Measurements from ENCODE around the gene ERCC6. TPM values are rescaled to one million over a fixed set of nuclear protein-coding genes. Genes with fewer than 3 reads are reported as not detected.

ERCC6 gene
- total and polyA plus RNA-seq, 10 of the 15 experiments (the other 5 are each of a cell fraction or from before 2014, with no cell fraction given), result 4.3 to 15.6 (median 7.8) TPM

DNA sequence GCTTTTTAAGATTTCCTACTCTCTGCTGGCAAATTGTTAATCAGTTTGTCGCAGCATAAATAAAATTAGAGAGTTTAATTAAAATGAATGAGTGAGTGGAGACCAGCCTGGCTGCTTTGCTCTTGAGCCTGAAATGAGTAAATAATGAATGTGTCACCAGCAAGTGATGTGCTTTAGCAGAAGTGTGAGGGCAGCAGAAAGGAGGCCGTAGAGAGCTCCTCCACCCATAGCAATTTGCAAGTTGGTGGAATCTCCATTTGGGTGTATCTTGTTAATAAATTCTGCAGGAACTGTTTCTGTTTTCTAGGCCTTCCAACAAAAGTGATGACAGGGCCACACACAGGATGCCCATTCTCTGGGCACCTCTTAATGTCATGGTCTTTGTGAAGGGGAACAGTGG, 18.8 kb upstream of the ERCC6 start:
- Histone ChIP-seq H3K27ac (ENCODE audit: control insufficient read depth, insufficient read depth) (no peak overlapping the region), H3K4me3 (no peak overlapping the region), H4K20me1 (ENCODE audit: control insufficient read depth, insufficient read depth) (no peaks in the 10 kb centered on the region), H3K9ac (ENCODE audit: control insufficient read depth, insufficient read depth, low read length) (no peak overlapping the region), H3K79me2 (ENCODE audit: control insufficient read depth, insufficient read depth, low read length) (no peaks in the 10 kb centered on the region), H3K4me2 (ENCODE audit: control insufficient read depth, insufficient read depth) (no peak overlapping the region), H3K9me3 (replicated peaks; ENCODE audit: control insufficient read depth, insufficient read depth, low read length) (no peaks in the 10 kb centered on the region), H3K4me1 (ENCODE audit: control insufficient read depth, insufficient read depth, low read length) (peaks cover 7% of the 10 kb centered on the region), H3K36me3 (ENCODE audit: control insufficient read depth in 2 of 2, insufficient read depth in 2 of 2, low read length in 1 of 2) (no peaks in the 10 kb centered on the region), H2AFZ (ENCODE audit: control insufficient read depth, low read depth, low read length) (no peak overlapping the region), H3K27me3 (replicated peaks in 1 of 2; ENCODE audit: control insufficient read depth in 2 of 2, insufficient read depth in 2 of 2, low read length in 1 of 2) (no peaks in the 10 kb centered on the region)
- in situ Hi-C loops (cut with MboI) (no loop called here), intact Hi-C loops (cut with micrococcal nuclease; ENCODE audit: unreplicated experiment) (no loop called here)
- POLR2A ChIA-PET, result no interaction called here
- no peak for DNase-seq (ENCODE audit: low read depth, low spot score)
- SMC1A ChIA-PET (ENCODE audit: uncharacterized antibody, unreplicated experiment), result no interaction called here
- RAD21 ChIA-PET (ENCODE audit: unreplicated experiment), result no interaction called here
- CTCF ChIA-PET, result interaction anchor here (1.4 kb wide), 1 partner anchor 32 kb away, joined by 4 read pairs; no protein-coding TSS in a partner anchor
- no peak for ATAC-seq
- 22% methylated on average over 2 of the region's 2 CpGs for WGBS (ENCODE audit: insufficient coverage, insufficient replicate concordance, low lambda C conversion rate, missing lambda C conversion rate)
- BruUV-seq (replicated peaks), result no TSS peak
- FAIRE-seq, result no peak
- TF ChIP-seq SIX5 (IDR thresholded peaks at IDR 0.05; ENCODE audit: low read depth, low read length, severe bottlenecking) (no peak), GABPA (IDR thresholded peaks at IDR 0.05; ENCODE audit: low read depth) (no peak), MTA2 (IDR thresholded peaks at IDR 0.05; ENCODE audit: low read depth) (no peak), ETV6 (conservative IDR thresholded peaks at IDR 0.05 in 1 of 2, IDR thresholded peaks at IDR 0.05 in 1 of 2; ENCODE audit: borderline replicate concordance in 1 of 2, low read depth in 1 of 2) (no peak), POLR2AphosphoS5 (IDR thresholded peaks at IDR 0.05; ENCODE audit: low read length) (no peak), GATAD2B (conservative IDR thresholded peaks at IDR 0.05; ENCODE audit: low read depth) (no peak), KDM1A (IDR thresholded peaks at IDR 0.05; ENCODE audit: borderline replicate concordance) (no peak), MYC (IDR thresholded peaks at IDR 0.05; ENCODE audit: insufficient read depth, insufficient read length, insufficient replicate concordance, low read length, severe bottlenecking) (no peak), RUNX3 (IDR thresholded peaks at IDR 0.05; ENCODE audit: low read length) (no peak)
- TF ChIP-seq, protein P1, sequence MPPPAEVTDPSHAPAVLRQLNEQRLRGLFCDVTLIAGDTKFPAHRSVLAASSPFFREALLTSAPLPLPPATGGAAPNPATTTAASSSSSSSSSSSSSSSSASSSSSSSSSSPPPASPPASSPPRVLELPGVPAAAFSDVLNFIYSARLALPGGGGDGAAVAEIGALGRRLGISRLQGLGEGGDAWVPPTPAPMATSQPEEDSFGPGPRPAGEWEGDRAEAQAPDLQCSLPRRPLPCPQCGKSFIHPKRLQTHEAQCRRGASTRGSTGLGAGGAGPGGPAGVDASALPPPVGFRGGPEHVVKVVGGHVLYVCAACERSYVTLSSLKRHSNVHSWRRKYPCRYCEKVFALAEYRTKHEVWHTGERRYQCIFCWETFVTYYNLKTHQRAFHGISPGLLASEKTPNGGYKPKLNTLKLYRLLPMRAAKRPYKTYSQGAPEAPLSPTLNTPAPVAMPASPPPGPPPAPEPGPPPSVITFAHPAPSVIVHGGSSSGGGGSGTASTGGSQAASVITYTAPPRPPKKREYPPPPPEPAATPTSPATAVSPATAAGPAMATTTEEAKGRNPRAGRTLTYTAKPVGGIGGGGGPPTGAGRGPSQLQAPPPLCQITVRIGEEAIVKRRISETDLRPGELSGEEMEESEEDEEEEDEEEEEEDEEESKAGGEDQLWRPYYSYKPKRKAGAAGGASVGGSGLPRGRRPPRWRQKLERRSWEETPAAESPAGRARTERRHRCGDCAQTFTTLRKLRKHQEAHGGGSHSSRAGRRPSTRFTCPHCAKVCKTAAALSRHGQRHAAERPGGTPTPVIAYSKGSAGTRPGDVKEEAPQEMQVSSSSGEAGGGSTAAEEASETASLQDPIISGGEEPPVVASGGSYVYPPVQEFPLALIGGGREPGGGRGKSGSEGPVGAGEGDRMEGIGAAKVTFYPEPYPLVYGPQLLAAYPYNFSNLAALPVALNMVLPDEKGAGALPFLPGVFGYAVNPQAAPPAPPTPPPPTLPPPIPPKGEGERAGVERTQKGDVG (CRISPR knock-in tag; IDR thresholded peaks at IDR 0.05), result no peak
- TF ChIP-seq, protein P2, sequence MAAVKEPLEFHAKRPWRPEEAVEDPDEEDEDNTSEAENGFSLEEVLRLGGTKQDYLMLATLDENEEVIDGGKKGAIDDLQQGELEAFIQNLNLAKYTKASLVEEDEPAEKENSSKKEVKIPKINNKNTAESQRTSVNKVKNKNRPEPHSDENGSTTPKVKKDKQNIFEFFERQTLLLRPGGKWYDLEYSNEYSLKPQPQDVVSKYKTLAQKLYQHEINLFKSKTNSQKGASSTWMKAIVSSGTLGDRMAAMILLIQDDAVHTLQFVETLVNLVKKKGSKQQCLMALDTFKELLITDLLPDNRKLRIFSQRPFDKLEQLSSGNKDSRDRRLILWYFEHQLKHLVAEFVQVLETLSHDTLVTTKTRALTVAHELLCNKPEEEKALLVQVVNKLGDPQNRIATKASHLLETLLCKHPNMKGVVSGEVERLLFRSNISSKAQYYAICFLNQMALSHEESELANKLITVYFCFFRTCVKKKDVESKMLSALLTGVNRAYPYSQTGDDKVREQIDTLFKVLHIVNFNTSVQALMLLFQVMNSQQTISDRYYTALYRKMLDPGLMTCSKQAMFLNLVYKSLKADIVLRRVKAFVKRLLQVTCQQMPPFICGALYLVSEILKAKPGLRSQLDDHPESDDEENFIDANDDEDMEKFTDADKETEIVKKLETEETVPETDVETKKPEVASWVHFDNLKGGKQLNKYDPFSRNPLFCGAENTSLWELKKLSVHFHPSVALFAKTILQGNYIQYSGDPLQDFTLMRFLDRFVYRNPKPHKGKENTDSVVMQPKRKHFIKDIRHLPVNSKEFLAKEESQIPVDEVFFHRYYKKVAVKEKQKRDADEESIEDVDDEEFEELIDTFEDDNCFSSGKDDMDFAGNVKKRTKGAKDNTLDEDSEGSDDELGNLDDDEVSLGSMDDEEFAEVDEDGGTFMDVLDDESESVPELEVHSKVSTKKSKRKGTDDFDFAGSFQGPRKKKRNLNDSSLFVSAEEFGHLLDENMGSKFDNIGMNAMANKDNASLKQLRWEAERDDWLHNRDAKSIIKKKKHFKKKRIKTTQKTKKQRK (IDR thresholded peaks at IDR 0.05; ENCODE audit: low read depth, low read length), result no peak
- TF ChIP-seq, protein P3, sequence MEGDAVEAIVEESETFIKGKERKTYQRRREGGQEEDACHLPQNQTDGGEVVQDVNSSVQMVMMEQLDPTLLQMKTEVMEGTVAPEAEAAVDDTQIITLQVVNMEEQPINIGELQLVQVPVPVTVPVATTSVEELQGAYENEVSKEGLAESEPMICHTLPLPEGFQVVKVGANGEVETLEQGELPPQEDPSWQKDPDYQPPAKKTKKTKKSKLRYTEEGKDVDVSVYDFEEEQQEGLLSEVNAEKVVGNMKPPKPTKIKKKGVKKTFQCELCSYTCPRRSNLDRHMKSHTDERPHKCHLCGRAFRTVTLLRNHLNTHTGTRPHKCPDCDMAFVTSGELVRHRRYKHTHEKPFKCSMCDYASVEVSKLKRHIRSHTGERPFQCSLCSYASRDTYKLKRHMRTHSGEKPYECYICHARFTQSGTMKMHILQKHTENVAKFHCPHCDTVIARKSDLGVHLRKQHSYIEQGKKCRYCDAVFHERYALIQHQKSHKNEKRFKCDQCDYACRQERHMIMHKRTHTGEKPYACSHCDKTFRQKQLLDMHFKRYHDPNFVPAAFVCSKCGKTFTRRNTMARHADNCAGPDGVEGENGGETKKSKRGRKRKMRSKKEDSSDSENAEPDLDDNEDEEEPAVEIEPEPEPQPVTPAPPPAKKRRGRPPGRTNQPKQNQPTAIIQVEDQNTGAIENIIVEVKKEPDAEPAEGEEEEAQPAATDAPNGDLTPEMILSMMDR (IDR thresholded peaks at IDR 0.05 in 2 of 3, conservative IDR thresholded peaks at IDR 0.05 in 1 of 3; ENCODE audit: control insufficient read depth in 2 of 3, extremely low read depth in 1 of 3, insufficient read depth in 1 of 3, low read depth in 3 of 3, low read length in 3 of 3), result no peak
- TF ChIP-seq, protein P4, sequence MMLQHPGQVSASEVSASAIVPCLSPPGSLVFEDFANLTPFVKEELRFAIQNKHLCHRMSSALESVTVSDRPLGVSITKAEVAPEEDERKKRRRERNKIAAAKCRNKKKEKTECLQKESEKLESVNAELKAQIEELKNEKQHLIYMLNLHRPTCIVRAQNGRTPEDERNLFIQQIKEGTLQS (IDR thresholded peaks at IDR 0.05; ENCODE audit: borderline replicate concordance, extremely low read depth, low read depth, low read length), result no peak
- TF ChIP-seq, protein P5, sequence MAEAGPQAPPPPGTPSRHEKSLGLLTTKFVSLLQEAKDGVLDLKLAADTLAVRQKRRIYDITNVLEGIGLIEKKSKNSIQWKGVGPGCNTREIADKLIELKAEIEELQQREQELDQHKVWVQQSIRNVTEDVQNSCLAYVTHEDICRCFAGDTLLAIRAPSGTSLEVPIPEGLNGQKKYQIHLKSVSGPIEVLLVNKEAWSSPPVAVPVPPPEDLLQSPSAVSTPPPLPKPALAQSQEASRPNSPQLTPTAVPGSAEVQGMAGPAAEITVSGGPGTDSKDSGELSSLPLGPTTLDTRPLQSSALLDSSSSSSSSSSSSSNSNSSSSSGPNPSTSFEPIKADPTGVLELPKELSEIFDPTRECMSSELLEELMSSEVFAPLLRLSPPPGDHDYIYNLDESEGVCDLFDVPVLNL (IDR thresholded peaks at IDR 0.05; ENCODE audit: low read depth, low read length), result no peak

Measured in GM12878 (cell line).